NCI-H187 (cell line): ENCODE results near the gene KANSL3.
"Not testable (repeated sequence)": the region's sequence is repeated elsewhere in the genome, so short reads cannot be mapped to it uniquely, and the experiment has no call there.

Experiments used
- DNase-seq, 2 experiments: peaks; one replicate each; lab custom pipeline; 2025; lab: John Stamatoyannopoulos, UW

Gene KANSL3

DNA sequence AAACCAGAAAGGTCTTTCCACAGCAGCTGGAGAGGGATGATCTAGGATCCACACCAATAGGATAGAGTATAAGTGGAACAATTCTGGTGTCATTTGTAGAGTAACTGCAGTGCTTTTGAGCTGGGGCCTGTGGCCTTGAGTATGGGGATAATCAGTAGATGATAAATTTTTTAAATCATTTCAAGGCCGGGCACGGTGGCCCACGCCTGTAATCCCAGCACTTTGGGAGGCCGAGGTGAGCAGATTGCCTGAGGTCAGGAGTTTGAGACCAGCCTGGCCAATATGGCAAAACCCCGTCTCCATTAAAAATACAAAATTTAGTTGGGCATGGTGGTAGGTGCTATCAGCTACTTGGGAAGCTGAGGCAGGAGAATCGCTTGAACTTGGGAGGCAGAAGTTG lies 80.7 kb downstream of the KANSL3 start:
- not testable (repeated sequence) for DNase-seq

DNA sequence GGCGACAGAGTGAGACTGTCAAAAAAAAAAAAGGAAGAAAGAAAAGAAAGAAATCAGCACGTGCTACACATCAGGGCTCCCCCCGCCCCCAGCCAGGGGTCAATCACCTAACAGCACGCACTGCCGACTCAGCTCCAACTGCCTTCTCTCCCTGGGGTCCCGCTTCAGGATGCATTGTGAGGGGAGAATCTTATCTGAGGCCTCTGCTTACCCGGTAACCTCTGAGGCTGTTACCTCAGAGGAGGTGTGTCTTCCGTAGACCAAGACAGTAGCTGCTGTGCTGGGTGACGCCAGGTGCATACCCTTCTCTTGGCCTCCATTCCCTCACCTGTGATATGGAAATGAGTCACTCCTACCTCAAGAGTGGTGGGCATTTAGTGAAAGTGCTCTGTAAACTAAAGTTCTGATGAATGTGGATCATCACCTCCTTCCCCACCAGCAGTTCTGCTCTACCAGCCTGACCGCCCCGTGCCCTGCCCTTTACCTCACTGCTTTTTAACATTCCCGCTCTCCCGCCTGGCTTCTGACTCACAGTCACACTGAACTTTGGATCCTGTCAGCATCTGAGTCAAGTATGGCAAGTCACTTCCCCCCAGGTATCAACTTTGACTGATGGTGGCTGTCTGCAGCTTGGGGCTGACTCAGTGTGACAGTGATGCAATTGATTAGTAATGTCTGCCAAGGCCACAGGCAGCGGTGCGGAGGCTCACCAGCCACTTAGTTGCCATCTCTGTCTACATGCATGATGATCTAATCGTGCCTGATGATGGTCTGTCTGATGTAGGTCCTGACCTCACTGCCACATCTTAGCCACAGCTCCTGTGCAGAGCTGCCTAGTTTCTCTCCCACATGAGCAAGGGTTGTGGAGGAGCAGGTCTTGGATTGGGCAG lies 81.4 kb downstream of the KANSL3 start:
- no peak for DNase-seq

GRCh38 chr2:96555146-96555610 lies 82.9 kb downstream of the KANSL3 start:
- DNase-seq, result no peak

GRCh38 chr2:96554293-96555145 lies 83.6 kb downstream of the KANSL3 start:
- no peak for DNase-seq

DNA sequence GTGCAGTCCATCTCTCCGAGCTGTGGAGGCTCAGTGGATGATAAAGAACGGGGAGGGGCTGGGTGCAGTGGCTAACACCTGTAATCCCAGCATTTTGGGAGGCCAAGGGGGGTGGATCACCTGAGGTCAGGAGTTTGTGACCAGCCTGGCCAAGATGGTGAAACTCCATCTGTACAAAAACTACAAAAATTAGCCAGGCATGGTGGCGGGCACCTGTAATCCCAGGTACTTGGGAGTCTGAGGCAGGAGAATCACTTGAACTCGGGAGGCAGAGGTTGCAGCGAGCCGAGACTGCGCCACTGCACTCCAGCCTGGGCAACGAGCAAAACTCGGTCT lies 84.2 kb downstream of the KANSL3 start:
- not testable (repeated sequence) for DNase-seq

DNA sequence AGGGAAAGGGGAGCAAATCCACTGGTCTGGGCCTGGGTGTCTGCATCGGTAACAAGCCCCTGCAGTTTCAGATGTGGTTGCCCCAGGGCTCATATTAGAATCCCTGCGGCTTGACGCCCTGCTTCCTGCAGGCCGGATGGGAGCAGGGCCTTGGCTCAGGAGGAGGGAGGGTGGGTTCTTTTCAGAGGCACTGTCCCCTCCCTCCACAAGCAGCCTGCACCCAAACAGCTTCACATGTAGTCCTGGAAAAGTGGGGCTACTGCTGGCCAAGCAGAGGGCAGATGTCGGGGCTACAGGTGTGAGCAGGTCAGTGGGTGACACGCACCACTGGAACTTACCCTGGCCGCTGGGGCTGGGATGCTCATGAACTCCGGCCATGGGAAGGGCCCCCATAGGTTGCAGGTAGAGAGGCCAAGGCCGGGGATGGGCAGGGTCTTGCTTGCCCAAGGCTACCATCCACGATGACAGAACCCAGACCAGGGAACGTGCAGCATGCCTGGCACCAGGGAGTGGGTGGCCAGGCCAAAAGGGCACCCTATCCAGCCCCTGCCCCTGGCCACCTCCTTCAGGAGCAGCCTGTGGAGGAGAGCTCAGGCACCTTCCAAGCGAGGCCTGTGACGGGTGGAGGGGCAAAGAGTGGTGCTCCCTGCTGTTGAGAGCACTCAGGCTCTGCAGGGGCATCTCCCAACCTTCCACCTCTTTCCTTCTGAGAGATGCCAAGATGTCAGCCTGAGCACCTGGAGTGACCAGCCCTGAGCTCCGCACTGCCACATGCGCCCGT lies 84.7 kb downstream of the KANSL3 start:
- DNase-seq, result no peak

DNA sequence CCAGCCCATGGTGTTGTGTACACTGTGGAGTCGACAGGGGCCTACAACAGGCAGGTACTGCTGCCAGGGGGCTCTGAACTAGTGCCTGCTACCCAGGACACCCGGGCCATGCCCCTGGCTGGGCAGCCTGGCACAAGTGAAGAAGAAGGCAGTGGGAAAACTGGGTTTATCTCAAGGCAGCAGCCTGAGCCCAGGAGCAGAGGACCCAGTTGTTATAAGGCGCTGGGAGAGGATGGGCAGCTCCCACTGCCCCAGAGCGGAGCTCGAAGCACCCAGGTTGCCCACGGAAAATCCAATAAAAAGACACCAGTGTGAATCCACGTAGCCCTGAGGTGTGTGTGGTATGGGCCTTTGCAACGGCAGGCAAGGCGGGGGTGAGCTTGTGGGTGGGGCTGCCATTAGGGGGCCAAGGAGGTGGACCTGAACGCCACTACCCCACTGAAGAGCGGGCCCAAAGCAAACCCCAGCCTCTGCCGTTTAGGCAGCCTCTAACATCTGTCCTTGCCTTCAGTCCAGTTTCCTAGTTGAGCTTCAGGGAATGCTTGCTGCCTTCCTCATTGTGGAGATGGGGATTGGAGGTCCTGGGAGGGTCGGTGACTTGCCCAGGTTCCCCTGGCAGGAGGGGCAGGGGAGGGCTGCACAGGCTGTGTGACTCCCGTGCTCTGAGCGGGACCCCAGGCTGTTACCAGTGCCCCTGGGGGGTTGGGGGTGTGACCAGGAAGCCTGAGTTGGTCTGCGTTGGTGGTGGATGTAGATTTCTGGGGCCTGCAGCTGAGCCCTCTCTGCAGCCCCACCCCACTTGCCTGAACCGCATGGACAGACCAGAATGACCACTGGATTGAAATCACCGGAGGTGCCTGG lies 85.6 kb downstream of the KANSL3 start:
- no peak for DNase-seq

DNA sequence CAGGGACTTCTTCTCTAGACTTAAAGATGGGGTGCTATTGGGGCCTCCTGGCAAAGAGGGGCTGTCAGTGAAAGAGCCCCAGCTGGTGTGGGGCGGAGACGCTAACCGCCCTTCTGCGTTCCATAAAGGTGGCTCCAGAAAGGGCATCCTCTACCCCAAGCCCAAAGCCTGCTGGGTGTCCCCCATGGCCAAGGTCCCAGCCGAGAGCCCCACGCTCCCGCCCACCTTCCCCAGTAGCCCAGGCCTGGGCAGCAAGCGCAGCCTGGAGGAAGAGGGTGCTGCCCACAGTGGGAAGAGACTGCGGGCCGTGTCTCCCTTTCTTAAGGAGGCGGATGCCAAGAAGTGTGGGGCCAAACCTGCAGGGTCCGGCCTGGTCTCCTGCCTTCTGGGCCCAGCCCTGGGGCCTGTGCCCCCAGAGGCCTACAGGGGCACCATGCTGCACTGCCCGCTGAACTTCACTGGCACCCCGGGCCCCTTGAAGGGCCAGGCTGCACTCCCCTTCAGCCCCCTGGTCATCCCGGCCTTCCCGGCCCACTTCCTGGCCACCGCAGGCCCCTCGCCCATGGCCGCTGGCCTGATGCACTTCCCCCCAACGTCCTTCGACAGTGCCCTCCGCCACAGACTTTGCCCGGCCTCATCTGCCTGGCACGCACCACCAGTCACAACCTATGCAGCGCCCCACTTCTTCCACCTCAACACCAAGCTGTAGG lies 86.4 kb downstream of the KANSL3 start:
- DNase-seq, result no peak

GRCh38 chr2:96550787-96551604 lies 87.1 kb downstream of the KANSL3 start:
- DNase-seq, result no peak

- no peak for DNase-seq
Observed at GRCh38 chr2:96549967-96550786, 87.9 kb downstream of the KANSL3 start.

GRCh38 chr2:96549466-96549785 lies 88.7 kb downstream of the KANSL3 start:
- DNase-seq, result no peak

DNA sequence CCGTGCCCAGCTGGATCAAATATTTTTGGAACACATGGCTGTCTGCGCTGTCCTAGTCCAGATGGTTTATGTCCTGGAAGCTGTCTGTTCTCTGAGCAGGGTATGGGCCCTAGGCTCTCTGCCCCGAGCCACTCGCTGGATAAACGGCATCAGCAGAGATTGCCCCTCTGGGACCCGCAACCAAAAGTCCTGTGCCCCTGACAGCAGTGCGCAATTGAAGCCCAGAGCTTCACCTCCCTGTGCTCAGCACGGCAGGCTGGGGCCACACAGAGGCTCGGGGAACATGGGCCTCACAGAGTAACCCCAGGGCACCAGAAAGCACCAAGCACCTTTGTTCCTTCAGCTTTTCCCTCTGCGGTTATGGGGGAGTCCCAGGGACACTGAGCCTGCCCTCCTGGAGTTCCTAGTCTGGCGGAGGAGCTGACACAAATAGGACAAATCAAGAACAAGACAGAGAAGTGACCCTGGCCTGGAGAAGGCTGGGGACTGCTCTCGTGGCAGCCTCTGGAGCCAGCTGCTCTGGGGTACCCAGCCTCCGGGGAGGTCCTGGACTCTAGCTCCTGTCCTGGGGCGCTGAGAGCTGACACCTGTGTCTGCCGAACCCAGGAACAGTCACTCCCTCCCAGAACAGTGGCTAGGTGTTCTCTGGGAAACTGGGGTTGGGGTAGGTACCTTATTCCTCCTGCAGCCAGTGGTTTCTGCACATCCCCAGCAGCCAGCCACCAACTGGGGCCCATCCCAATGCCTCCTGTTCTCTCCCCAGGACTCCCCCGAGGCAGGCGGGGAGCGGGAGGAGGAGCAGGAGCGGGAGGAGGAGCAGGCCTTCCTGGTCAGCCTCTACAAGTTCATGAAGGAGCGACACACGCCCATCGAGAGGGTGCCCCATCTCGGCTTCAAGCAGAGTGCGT lies 89.3 kb downstream of the KANSL3 start:
- DNase-seq, result no peak

- no peak for DNase-seq
Observed at GRCh38 chr2:96547731-96548171, 90.4 kb downstream of the KANSL3 start.

DNA sequence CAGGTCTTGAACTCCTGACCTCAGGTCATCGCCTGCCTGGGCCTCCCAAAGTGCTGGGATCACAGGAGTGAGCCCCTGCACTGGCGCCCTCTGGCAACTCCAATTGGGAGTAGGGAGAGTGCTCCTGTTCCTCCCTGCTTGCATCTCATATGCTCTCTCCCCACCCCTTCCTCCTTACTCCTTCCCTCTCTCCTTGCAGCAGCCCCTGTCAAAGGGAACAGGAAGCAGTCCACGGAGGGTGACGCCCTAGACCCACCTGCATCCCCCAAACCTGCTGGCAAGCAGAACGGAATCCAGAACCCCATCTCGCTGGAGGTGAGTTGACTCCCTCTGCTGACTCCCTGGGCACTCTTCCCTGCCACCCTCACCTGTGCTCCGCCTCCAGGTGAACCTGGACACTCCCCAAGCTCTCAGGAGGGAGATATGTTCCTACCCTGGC lies 90.9 kb downstream of the KANSL3 start:
- no peak for DNase-seq

DNA sequence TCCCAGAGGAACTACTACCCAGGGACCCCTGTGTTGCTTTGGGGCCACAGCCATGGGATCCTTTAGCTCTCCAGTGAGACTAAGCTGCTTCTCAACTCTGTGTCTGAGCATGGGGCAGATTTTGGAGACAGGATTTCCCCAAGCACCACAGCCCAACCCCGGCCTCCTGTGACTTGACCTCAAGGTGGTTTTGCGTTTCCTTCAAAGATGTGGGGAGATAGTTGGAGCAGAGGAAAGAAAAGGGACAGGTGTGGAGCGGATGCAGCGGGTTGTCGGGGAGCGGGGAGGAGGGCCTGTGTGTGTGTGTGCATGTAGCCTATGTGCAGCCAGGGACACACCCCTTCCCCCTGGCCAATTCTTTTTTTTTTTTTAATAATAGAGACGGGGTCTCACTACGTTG lies 91.3 kb downstream of the KANSL3 start:
- DNase-seq, result no peak

DNA sequence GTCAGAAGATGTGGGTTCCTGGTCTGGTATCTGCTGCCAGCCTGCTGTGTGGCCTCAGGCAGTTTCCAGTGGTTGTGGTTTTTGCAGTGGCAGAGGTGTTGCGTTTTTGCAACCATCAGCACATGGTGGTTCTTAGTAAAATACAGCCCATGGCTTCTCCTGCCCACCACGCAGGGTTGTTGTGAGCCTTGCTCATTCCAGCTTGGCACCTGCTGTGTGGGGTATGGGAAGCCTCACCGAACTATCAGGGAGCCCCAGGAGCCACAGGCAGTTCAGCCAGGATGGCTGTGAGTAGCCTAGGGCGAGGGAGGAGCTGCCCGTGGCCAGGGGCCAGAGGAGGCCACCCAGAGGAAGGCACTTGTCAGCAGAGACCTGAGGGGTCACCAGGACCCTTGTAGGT lies 91.8 kb downstream of the KANSL3 start:
- DNase-seq, result no peak
